Inflammatory macrophage treated with lipopolysaccharide for 1 hour (primary cell): Measurements from ENCODE around the gene IL6R.

ENCODE experiments used
- DNase-seq, 2 donors: peaks; one replicate each; pipeline ENCODE4 v3.0.0-alpha.2; 2020 to 2022

IL6R gene

GRCh38 chr1:154453574-154454352 lies 48.6 kb downstream of the IL6R start:
- DNase-seq: peak; percentile 59 to 60

- DNase-seq: peak in 1 of 2 donors; percentile 61
These were observed 49.4 kb downstream of the IL6R start for GRCh38 chr1:154454386-154455120.

DNA sequence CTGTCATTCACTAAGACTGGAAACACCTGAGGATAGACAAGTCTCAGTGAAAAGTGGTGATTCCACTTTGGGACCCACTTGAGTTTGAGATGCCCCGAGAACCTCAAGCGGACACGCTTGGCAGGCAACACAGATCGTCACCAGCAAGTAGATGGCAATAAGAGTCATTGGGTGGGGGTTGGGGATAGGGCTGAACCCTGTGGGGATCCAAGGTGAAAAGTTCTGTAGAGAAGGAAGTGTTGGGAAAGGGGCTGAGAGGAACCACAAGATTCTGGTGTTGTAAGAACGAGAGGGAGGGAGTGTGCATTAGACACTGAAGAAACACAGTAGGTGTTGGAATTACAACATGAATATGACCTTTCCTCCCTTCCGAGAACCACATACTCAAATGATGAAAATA lies 51.5 kb downstream of the IL6R start:
- DNase-seq: peak; percentile 62 to 81

DNA sequence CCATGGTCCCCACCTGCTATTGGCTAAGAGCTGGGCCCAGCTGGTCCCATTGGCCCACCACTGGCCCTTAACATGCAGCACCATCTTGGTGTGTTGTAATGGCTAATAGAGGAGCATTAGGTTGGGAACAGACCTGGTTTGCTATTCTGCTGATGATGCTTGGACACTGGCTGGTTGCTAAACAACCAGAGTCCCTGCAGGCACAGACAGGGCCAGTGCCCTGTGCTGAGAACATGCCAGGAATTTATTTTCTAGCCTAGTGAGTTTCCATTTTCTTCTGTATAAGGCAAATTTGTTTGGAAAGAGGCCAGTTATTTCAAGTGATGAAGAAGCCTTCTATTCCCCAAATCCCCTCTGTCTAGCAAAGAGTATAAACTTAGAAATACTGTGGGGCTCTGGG lies 53.9 kb downstream of the IL6R start:
- no peak for DNase-seq

- DNase-seq: no peak
These were observed 55.6 kb downstream of the IL6R start for GRCh38 chr1:154460695-154461260.

GRCh38 chr1:154463512-154463990 lies 58.4 kb downstream of the IL6R start:
- DNase-seq: peak; percentile 58 to 74

GRCh38 chr1:154465621-154466195 lies 60.6 kb downstream of the IL6R start:
- peak in 1 of 2 donors; percentile 38 for DNase-seq

DNA sequence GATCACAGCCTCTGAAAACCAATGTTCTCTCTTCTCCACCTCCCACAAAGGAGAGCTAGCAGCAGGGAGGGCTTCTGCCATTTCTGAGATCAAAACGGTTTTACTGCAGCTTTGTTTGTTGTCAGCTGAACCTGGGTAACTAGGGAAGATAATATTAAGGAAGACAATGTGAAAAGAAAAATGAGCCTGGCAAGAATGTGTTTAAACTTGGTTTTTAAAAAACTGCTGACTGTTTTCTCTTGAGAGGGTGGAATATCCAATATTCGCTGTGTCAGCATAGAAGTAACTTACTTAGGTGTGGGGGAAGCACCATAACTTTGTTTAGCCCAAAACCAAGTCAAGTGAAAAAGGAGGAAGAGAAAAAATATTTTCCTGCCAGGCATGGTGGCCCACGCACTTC lies 61.1 kb downstream of the IL6R start:
- DNase-seq: peak in 1 of 2 donors; percentile 31

DNA sequence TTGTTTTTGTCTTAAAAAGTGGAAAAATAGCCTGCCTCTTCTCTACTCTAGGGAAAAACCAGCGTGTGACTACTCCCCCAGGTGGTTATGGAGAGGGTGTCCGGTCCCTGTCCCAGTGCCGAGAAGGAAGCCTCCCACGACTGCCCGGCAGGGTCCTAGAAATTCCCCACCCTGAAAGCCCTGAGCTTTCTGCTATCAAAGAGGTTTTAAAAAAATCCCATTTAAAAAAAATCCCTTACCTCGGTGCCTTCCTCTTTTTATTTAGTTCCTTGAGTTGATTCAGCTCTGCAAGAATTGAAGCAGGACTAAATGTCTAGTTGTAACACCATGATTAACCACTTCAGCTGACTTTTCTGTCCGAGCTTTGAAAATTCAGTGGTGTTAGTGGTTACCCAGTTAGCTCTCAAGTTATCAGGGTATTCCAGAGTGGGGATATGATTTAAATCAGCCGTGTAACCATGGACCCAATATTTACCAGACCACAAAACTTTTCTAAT lies 61.8 kb downstream of the IL6R start:
- DNase-seq: peak; percentile 75 to 96

GRCh38 chr1:154467434-154468102 lies 62.4 kb downstream of the IL6R start:
- no peak for DNase-seq

- no peak for DNase-seq
These were observed 63.5 kb downstream of the IL6R start for GRCh38 chr1:154468535-154469250.

- no peak for DNase-seq
These were observed 64.9 kb downstream of the IL6R start for GRCh38 chr1:154469844-154470560.

- DNase-seq: no peak
These were observed 66.2 kb downstream of the IL6R start for GRCh38 chr1:154471304-154471703.

GRCh38 chr1:154474802-154475201 lies 69.7 kb downstream of the IL6R start:
- peak; percentile 55 to 74 for DNase-seq

GRCh38 chr1:154476791-154477190 lies 71.6 kb downstream of the IL6R start:
- no peak for DNase-seq

GRCh38 chr1:154478013-154478412 lies 72.9 kb downstream of the IL6R start:
- no peak for DNase-seq

DNA sequence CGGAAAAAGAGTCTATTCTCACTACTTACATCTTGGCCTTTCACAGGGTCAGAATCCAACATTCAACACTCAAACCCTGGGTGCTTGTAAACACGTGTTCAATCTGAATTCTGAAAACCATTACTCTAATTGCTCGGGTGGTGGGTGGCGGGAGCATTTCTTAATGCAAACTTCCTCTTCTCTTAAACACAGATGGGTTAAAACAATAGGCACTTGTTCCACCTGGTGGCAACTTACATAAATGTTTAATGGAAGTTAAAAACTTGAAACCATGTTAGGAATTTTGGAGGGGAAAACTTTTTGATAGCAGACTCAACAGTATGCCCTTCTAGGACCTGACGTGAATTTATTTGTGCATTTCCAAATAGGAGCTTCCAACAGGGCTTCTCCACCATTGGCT lies 73.5 kb downstream of the IL6R start:
- DNase-seq: peak; percentile 77 to 85

GRCh38 chr1:154479764-154480421 lies 74.8 kb downstream of the IL6R start:
- DNase-seq: peak; percentile 72 to 99

GRCh38 chr1:154481053-154481452 lies 75.9 kb downstream of the IL6R start:
- DNase-seq: peak; percentile 46 to 58

- no peak for DNase-seq
These were observed 79.0 kb downstream of the IL6R start for GRCh38 chr1:154483941-154484803.
